Endothelial cell (in vitro differentiated cells): ENCODE results near the gene RGS7. TPM values are rescaled to one million over a fixed set of nuclear protein-coding genes. Genes with fewer than 3 reads are reported as not detected.
"Not testable (repeated sequence)": the region's sequence is repeated elsewhere in the genome, so short reads cannot be mapped to it uniquely, and the experiment has no call there.

ENCODE experiments used
- DNase-seq: peaks from one replicate; pipeline ENCODE4 v3.0.0; 2021; ENCODE audit warnings: low spot score
- H3K27ac Mint-ChIP-seq: one replicate; pipeline ENCODE4 v1.8.0; 2021; ENCODE audit warnings: mixed read lengths, inconsistent platforms; ENCODE audit not compliant: unreplicated experiment
- H3K27me3 Mint-ChIP-seq: one replicate; pipeline ENCODE4 v1.8.0; 2021; ENCODE audit warnings: mild to moderate bottlenecking, moderate library complexity, mixed read lengths, inconsistent platforms; ENCODE audit not compliant: unreplicated experiment
- H3K36me3 Mint-ChIP-seq: one replicate; pipeline ENCODE4 v1.8.0; 2021; ENCODE audit warnings: mild to moderate bottlenecking, low read depth, mixed read lengths, inconsistent platforms; ENCODE audit not compliant: unreplicated experiment
- H3K4me1 Mint-ChIP-seq: one replicate; pipeline ENCODE4 v1.8.0; 2021; ENCODE audit warnings: mild to moderate bottlenecking, mixed read lengths, inconsistent platforms; ENCODE audit not compliant: unreplicated experiment
- H3K4me3 Mint-ChIP-seq: one replicate; pipeline ENCODE4 v1.8.0; 2021; ENCODE audit warnings: mild to moderate bottlenecking, mixed read lengths, inconsistent platforms; ENCODE audit not compliant: unreplicated experiment
- H3K9me3 Mint-ChIP-seq: one replicate; pipeline ENCODE4 v1.8.0; 2021; ENCODE audit warnings: mixed read lengths, inconsistent platforms; ENCODE audit not compliant: unreplicated experiment
- CTCF ChIP-seq: fragments of 200-600 bp; sonication (generic); IDR thresholded peaks from one replicate; pipeline ENCODE4 v1.5.0; 2021; ENCODE audit warnings: antibody characterized with exemption; ENCODE audit not compliant: unreplicated experiment
- total RNA-seq: library from RNA; stranded (reverse); fragmentation: NEBNext Ultra II Directional; extraction: Animal tissue kit (Norgen Biotek cat#: 25700); gene quantifications from one replicate; pipeline ENCODE4 v1.2.1, GENCODE V29; 2021; ENCODE audit not compliant: unreplicated experiment

Gene RGS7
- total RNA-seq, 1 donor from 2014 or later: 1.4 TPM

- Mint-ChIP-seq H3K4me3 (no peak overlapping the region), H3K27ac (no peak overlapping the region)
- DNase-seq: no peak
These were observed 200.6 kb downstream of the RGS7 start for GRCh38 chr1:241156231-241156965.

DNA sequence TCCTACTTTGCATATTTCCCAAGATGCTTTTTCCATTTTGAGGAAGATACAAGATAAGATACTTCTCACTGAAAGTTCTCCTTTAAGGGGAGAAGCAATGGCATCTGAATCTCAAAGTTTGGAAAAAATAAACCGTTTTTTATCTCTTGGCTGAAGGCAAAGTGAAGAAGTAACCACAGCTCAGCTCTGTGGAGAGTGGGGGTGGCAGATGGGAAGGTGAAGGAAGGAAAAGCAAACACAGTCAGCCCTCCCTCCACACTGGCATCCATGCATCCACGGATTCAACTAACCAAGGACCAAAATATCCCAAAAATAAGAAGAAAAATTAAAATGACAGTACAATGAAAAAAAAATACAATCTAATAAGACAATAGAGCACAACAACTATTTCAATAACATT is 211.1 kb downstream of the RGS7 start:
- Mint-ChIP-seq H3K9me3 (peaks cover 6% of the 10 kb centered on the region), H3K27ac (no peak overlapping the region), H3K27me3 (peaks cover 3% of the 10 kb centered on the region), H3K36me3 (peaks cover 9% of the 10 kb centered on the region), H3K4me1 (peaks cover 9% of the 10 kb centered on the region), H3K4me3 (no peak overlapping the region)
- no peak for DNase-seq
- TF ChIP-seq CTCF: no peak

More at GRCh38 chr1:241156231-241156965, 200.6 kb downstream of the RGS7 start:
- Mint-ChIP-seq H3K27me3 (peaks cover 4% of the 10 kb centered on the region), H3K36me3 (no peaks in the 10 kb centered on the region), H3K4me1 (no peaks in the 10 kb centered on the region), H3K9me3 (no peaks in the 10 kb centered on the region)
- no peak for TF ChIP-seq CTCF

DNA sequence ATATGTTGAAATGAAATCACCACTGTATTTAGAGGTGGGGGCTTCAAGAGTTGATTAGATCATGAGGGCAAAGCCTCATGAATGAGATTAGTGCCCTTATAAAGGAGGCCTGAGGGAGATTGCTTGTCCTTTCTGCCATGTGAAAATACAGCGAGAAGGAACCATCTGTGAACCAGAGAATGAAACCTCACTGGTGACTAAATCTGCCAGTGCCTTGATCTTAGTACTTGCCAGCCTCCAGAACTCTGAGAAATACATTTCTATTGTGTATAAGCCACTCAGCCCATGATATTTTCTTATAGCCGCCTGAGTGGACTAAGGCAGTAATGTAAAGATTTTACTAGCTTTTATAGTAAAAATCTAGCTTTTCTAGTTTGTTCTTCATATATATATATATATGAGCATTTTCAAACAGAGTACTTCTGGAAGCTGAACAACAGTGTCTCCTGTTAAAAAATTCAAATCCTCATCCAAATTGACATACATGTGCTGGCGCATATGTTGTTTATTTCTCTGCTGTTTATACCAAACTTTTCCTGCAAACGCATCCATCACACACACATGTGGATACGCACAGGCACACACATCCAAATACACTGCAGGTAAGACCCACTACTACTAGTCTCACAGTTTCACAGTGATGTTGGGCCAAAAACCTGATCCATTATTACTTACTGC is 213.1 kb downstream of the RGS7 start:
- no peak overlapping the region for H3K27ac Mint-ChIP-seq
- H3K36me3 Mint-ChIP-seq: peaks cover 9% of the 10 kb centered on the region
- H3K9me3 Mint-ChIP-seq: peaks cover 6% of the 10 kb centered on the region
- DNase-seq: no peak
- no peak for TF ChIP-seq CTCF
- H3K4me1 Mint-ChIP-seq: peaks cover 9% of the 10 kb centered on the region
- no peak overlapping the region for H3K4me3 Mint-ChIP-seq
- peaks cover 3% of the 10 kb centered on the region for H3K27me3 Mint-ChIP-seq

- Mint-ChIP-seq H3K9me3 (peaks cover 6% of the 10 kb centered on the region), H3K4me1 (peaks cover 9% of the 10 kb centered on the region), H3K27ac (no peak overlapping the region), H3K4me3 (no peak overlapping the region), H3K27me3 (peaks cover 3% of the 10 kb centered on the region), H3K36me3 (peaks cover 9% of the 10 kb centered on the region)
- no peak for TF ChIP-seq CTCF
- no peak for DNase-seq
These were observed 214.5 kb downstream of the RGS7 start for GRCh38 chr1:241142493-241142892.

DNA sequence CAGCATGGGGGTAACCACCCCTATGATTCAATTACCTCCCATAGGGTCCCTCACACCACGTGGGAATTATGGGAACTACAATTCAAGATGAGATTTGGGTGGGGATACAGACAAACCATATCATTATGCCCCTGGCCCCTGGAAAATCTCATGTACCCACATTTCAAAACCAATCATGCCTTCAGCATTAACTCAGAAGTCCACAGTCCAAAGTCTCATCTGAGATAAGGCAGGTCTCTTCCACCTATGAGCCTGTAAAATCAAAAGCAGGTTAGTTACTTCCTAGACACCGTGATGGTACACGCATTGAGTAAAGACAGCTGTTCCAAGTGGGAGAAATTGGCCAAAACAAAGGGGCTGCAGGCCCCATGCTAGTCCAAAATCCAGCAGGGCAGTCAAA is 215.4 kb downstream of the RGS7 start:
- not testable (repeated sequence) for H3K27me3 Mint-ChIP-seq, H3K4me1 Mint-ChIP-seq, H3K36me3 Mint-ChIP-seq, H3K4me3 Mint-ChIP-seq, H3K9me3 Mint-ChIP-seq, DNase-seq, H3K27ac Mint-ChIP-seq
